Measurements from ENCODE around the gene STAM2. TPM values are rescaled to one million over a fixed set of nuclear protein-coding genes. Genes with fewer than 3 reads are reported as not detected.

The STAM2 gene
- total RNA-seq, 1 experiment from 2014 or later = 16.0 TPM

DNA sequence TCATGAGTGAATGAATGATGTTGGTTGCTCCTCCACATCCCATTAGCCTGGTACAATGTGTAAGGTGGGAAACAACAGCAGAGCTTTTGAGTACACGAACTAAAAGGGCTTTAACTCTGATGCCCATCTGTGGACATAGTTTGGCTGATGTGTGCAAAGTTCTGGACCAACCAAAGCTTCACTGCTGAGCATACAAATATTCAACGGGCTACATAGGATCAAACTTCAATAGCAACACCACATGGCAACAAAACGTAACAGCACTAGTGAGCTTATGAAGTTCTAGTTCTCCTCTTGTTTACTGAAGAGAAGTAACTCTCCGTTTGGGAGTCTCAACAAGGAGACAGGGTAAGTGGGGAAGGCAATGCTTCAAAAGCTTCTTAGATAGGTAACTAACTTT lies 20.4 kb downstream of the STAM2 start:
- H3K27ac ChIP-seq = no peak overlapping the region
- TF ChIP-seq, protein P1, sequence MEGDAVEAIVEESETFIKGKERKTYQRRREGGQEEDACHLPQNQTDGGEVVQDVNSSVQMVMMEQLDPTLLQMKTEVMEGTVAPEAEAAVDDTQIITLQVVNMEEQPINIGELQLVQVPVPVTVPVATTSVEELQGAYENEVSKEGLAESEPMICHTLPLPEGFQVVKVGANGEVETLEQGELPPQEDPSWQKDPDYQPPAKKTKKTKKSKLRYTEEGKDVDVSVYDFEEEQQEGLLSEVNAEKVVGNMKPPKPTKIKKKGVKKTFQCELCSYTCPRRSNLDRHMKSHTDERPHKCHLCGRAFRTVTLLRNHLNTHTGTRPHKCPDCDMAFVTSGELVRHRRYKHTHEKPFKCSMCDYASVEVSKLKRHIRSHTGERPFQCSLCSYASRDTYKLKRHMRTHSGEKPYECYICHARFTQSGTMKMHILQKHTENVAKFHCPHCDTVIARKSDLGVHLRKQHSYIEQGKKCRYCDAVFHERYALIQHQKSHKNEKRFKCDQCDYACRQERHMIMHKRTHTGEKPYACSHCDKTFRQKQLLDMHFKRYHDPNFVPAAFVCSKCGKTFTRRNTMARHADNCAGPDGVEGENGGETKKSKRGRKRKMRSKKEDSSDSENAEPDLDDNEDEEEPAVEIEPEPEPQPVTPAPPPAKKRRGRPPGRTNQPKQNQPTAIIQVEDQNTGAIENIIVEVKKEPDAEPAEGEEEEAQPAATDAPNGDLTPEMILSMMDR (conservative IDR thresholded peaks at IDR 0.05) = no peak
- no peak for TF ChIP-seq EZH2 (IDR thresholded peaks at IDR 0.05; ENCODE audit: low read depth)
- no peaks in the 10 kb centered on the region for H4K20me1 ChIP-seq (ENCODE audit: insufficient read depth)
- H2AFZ ChIP-seq = no peak overlapping the region
- CTCF ChIA-PET = interaction anchor here (0.6 kb wide), 1 partner anchor 25 kb away, joined by 7 read pairs; no protein-coding TSS in a partner anchor
- BruUV-seq (replicated peaks) = no TSS peak
- no peaks in the 10 kb centered on the region for H3K4me1 ChIP-seq (replicated peaks; ENCODE audit: insufficient read depth)
- H3K36me3 ChIP-seq (ENCODE audit: low read depth) = no peaks in the 10 kb centered on the region
- no peaks in the 10 kb centered on the region for H3K9me2 ChIP-seq (ENCODE audit: insufficient read depth)
- H3F3A ChIP-seq (ENCODE audit: insufficient read depth, low read depth) = no peaks in the 10 kb centered on the region
- H3K27me3 ChIP-seq (ENCODE audit: insufficient read depth, low read depth) = no peaks in the 10 kb centered on the region
- POLR2A ChIA-PET (ENCODE audit: unreplicated experiment) = interaction anchor here (0.6 kb wide), 1 partner anchor 10 kb away, joined by 3 read pairs; no protein-coding TSS in a partner anchor
- intact Hi-C loops (cut with micrococcal nuclease; ENCODE audit: unreplicated experiment) = no loop called here
- no peaks in the 10 kb centered on the region; the same call in 1 of the 2 replicates for H3K9me3 ChIP-seq (ENCODE audit: insufficient read depth, low read depth)
- H3K4me2 ChIP-seq = no peak overlapping the region
- H3K79me2 ChIP-seq (ENCODE audit: low read depth) = peaks cover 6% of the 10 kb centered on the region; the same call in 1 of the 2 replicates
- H3K4me3 ChIP-seq = no peak overlapping the region
- no peak for DNase-seq

DNA sequence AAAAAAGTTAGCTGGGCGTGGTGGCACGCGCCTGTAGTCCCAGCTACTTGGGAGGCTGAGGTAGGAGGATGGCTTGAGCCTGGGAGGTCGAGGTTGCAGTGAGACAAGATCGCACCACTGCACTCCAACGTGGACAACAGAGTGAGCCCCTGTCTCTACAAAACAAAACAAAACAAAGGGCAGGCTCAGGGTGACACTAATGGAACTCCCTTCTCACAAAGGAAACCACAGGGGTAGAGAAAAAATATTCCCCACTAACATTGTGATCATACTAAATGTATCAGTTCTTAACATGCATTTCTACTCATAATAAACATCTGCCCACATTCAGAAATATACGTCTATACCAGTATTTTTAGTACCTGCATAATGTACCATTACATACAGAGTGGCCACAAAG lies 21.1 kb downstream of the STAM2 start:
- TF ChIP-seq, protein P1 (conservative IDR thresholded peaks at IDR 0.05) = no peak
- no peak for TF ChIP-seq EZH2 (IDR thresholded peaks at IDR 0.05; ENCODE audit: low read depth)
- H3K36me3 ChIP-seq (ENCODE audit: low read depth) = no peaks in the 10 kb centered on the region
- POLR2A ChIA-PET (ENCODE audit: unreplicated experiment) = interaction anchor here (0.6 kb wide), 1 partner anchor 9 kb away, joined by 3 read pairs; no protein-coding TSS in a partner anchor
- CTCF ChIA-PET = no interaction called here
- H3K79me2 ChIP-seq (ENCODE audit: low read depth) = peaks cover 6% of the 10 kb centered on the region; the same call in 1 of the 2 replicates
- H3K4me2 ChIP-seq = no peak overlapping the region
- H3K27ac ChIP-seq = no peak overlapping the region
- no peaks in the 10 kb centered on the region for H4K20me1 ChIP-seq (ENCODE audit: insufficient read depth)
- H3K4me1 ChIP-seq (replicated peaks; ENCODE audit: insufficient read depth) = no peaks in the 10 kb centered on the region
- DNase-seq = no peak
- no TSS peak for BruUV-seq (replicated peaks)
- H3F3A ChIP-seq (ENCODE audit: insufficient read depth, low read depth) = no peaks in the 10 kb centered on the region
- H2AFZ ChIP-seq = no peak overlapping the region
- no peaks in the 10 kb centered on the region for H3K9me2 ChIP-seq (ENCODE audit: insufficient read depth)
- no peak overlapping the region for H3K4me3 ChIP-seq
- H3K9me3 ChIP-seq (ENCODE audit: insufficient read depth, low read depth) = no peaks in the 10 kb centered on the region; the same call in 1 of the 2 replicates
- H3K27me3 ChIP-seq (ENCODE audit: insufficient read depth, low read depth) = no peaks in the 10 kb centered on the region
- intact Hi-C loops (cut with micrococcal nuclease; ENCODE audit: unreplicated experiment) = no loop called here

DNA sequence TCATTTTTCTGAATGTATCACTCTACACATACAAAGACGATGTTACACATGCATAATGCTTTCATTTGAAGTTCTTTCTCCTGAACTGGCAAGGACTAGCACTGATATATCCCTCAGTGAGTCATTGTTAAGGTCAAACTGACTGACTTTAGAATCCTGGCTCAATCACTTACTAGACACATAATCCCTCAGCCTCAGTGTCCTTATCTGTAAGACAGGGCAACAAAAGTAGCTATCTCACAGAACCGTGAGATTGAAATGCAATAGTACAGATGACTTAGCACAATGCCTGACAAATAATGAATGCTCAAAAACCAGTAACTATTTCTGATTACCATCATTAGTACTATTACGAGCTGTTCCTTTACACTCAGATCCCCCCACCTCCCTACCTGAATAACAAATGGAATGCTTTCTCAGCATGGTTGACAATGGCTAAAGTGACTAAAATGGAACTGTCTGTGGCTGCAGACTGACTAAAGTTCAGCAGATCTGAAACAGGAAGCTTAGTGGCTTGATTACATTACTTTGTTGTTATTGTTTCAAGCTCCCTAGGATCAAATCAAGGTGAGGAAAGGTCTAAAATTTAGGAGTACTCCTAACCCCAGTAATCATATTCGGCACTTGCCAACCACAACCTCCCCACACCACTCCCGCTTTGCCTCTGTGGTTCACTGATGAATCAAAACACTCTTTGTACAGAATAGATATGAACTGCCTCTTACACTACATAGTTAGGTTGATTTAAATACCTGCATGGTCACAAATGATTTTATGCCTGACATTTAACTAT lies 40.9 kb downstream of the STAM2 start:
- intact Hi-C loops (cut with micrococcal nuclease; ENCODE audit: unreplicated experiment) = no loop called here
- no TSS peak for BruUV-seq (replicated peaks)
- no peak overlapping the region for H3K27ac ChIP-seq
- no peaks in the 10 kb centered on the region for H3K36me3 ChIP-seq (ENCODE audit: low read depth)
- no peaks in the 10 kb centered on the region for H3K9me2 ChIP-seq (ENCODE audit: insufficient read depth)
- H2AFZ ChIP-seq = no peak overlapping the region
- no peaks in the 10 kb centered on the region for H3K79me2 ChIP-seq (ENCODE audit: low read depth)
- H3K4me3 ChIP-seq = no peak overlapping the region
- DNase-seq = no peak
- H3K4me1 ChIP-seq (replicated peaks; ENCODE audit: insufficient read depth) = no peaks in the 10 kb centered on the region
- ChIA-PET POLR2A (ENCODE audit: unreplicated experiment) (no interaction called here), CTCF (no interaction called here)
- H3K27me3 ChIP-seq (ENCODE audit: insufficient read depth, low read depth) = no peaks in the 10 kb centered on the region
- TF ChIP-seq, protein P1 (conservative IDR thresholded peaks at IDR 0.05) = no peak
- TF ChIP-seq EZH2 (IDR thresholded peaks at IDR 0.05; ENCODE audit: low read depth) = no peak
- no peaks in the 10 kb centered on the region for H3K9me3 ChIP-seq (ENCODE audit: insufficient read depth, low read depth)
- H4K20me1 ChIP-seq (ENCODE audit: insufficient read depth) = no peaks in the 10 kb centered on the region
- no peak overlapping the region for H3K4me2 ChIP-seq
- H3F3A ChIP-seq (ENCODE audit: insufficient read depth, low read depth) = no peaks in the 10 kb centered on the region; the same call in 1 of the 2 replicates
